Stimulated activated CD4-positive, alpha-beta T cell treated with anti-CD3 and anti-CD28 coated beads, Interleukin-1b, Interleukin-23, amount 100 ng/mL, for 24 hours (primary cell): ENCODE data around the gene GK.
A peak's percentile ranks its signal among the peaks of the same experiment; 100 is the strongest.
"Not testable (repeated sequence)": the region's sequence is repeated elsewhere in the genome, so short reads cannot be mapped to it uniquely, and the experiment has no call there.

Experiments
- DNase-seq, 4 experiments: peaks; one replicate each; pipeline ENCODE4 v3.0.0-alpha.2; 2020; ENCODE audit warnings: low read depth in 4 of 4, low spot score in 1 of 4

The GK gene

DNA sequence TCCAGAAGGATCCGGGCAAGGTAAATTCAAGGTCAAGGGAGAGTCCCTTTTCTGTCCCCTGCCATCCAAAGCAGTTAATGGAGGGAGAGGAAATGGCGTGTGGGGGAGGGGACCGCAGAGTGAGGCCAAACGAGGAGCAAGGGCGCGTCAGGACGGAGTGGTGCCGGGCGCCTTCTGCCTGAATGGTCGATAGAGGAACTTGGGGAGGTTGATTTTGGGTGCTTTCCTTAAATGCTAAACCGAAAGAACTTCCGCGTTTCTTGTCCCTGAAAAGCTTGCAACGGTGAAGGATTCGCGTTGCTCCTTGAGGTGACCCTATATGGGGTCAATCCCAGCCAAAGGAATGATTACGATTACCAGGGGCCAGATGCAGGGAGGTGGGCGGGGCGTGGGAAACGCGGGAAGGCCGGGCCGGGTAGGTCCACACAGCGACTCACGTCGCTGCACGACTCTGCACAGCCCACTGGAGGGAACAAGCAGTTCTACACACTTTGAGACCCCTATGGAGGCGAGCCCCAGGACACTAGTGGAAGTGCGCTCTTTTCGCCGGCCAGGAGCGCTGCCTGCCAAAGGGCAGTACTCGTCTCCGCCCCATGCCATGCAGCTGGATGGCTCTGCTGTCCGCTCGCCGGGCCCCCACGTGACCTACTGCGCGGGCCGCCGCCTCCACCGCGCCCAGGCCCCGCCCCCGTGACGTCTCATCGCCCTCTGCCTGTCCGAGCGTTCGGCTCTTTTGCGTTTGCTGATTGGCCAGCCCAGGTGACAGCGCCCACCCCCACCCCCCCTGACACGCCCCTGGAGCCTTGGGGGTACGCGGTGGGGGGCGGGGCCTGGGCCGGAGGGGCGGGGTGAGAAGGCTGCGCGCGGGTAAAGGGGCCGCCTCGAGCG, 452 bp upstream of the GK start:
- peak; percentile 79 to 88 (median 80) for DNase-seq

DNA sequence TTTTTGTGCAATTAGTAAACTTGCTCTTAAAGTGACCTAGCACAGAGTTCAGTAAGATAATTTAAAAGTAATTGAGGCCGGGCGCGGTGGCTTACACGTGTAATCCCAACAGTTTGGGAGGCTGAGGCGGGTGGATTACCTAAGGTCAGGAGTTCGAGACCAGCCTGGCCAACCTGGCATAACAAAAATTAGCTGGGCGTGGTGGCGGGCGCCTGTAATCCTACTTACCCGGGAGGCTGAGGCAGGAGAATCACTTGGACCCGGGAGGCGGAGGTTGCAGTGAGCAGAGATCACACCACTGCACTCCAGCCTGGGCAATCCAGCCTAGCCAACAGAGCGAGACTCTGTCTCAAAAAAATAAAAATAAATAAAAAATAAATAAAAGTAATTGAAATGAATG, 1.2 kb downstream of the GK start:
- not testable (repeated sequence) for DNase-seq

DNA sequence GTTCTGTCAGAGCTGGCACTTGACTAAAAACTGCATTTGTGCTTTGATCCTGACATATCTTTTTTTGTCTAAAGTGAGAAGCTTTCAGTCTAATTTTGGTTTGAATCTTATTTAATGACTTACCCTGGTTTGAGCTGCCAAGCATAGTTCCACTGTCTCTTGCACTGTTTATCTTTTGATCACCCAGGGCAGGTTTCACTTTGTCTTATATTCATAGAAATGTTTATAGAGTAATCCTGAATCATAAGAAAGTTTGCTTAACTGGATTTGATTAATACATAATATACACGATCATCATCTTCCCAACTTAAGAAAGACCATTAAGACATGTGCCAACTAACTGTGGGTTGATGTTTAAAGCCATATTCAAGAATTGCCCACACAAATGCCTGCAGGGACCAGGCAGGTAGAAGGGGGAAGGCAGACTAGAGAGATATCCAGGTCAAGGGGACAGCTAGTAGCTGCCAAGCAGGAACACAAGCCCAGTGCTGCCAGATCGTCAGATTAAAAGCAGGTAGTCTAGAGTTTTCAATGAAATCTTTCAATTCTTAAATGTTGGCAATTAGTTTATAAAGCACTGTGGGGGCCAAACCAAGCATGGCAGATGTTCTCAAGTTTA, 1.9 kb downstream of the GK start:
- DNase-seq = no peak

DNA sequence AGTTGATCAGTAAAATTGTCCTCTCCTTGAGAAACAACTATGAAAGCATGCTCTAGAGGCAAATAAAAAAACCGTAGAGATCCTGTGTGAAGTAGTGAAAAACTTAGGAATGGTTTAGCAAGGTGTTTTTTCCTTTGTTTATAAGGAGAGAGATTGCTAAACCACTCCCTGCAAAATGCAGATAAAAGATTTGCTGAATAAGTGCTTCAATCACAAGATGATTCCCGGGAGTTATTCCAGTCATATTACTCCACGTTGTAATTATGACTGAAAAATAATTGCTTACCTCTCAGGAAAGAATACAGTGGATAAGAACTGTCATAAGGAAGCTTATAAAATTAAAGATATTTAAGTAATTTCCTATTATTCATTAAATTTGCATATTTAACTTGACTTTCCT, 2.8 kb downstream of the GK start:
- DNase-seq = no peak

DNA sequence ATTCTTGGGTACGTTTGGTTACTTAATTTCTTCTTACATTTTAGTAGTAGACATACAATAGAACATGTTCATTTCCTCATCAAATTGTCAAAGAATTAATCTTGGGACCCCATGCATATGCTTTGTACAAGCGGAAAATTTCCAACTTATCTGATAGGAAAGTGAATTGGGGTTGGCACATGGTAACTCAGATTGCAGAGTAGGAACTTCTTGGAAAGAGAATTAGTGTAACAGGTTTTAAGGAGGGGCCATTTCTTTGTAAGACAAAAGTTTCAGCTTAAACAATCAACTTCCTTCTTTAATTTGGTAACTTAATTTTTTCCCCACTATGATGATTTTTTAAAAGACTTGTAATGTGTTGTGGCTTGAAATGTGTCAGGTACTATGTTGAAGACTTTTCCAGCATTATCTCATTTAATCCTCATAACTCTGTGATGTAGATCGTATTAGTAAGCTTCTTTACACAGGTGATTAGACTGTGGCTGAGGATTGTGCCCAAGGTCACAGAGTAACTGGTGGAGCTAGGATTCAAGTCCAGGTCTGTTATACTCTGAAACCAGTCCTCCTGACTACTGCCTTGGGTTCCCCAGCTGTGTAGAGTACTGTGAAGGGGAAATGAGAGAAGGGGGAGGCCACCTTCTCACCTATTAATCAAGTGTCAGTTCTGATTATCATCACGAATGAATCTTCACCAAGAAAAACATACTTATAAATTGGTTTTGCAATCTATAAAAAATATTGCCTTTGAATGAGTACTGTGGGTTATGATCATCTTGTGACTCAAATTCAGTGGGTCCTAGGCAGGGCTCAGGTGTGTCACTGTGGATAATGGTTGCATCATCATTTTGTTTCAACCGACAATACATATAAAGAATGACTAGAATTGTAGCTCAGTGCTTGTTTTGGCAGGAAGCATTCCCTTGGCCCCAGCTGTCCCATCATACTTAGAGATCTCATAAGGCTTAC, 4.3 kb downstream of the GK start:
- no peak for DNase-seq

DNA sequence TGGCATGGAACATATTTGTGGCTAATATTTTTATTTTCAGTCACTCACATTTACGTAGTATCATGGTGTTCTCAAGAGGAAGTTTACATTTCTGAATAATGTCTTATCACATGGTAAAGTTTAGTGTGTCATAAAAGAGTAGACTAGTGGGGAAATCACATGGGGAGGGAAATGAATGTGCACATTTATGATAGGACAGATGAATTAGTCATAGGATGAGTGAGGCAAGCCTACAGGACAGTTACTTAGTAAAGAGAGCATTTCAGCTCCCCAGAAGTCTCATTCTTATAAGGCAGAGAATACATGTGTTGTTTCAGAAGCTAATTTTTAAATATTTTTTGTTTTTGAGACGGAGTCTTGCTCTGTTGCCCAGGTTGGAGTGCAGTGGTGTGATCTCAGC, 6.2 kb downstream of the GK start:
- no peak for DNase-seq

DNA sequence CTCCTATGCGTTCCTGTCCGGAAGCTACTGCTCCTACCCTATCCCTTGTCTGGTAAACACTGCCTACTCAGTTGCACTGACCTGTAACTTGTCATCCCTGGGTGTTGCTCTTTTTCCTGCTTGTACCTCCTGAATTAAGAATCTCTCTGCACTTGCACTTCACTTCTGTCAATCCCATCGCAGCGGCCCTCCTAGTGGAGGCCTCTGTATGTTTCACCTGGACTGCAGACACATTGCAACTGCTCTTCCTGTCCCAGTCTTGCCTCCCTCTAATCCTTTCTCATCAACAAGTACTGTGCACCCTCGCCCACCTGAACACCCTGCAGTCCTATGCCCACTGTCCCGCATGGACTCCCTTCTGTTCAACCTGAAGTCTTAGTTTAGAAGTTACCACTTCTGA, 8.0 kb downstream of the GK start:
- no peak for DNase-seq

DNA sequence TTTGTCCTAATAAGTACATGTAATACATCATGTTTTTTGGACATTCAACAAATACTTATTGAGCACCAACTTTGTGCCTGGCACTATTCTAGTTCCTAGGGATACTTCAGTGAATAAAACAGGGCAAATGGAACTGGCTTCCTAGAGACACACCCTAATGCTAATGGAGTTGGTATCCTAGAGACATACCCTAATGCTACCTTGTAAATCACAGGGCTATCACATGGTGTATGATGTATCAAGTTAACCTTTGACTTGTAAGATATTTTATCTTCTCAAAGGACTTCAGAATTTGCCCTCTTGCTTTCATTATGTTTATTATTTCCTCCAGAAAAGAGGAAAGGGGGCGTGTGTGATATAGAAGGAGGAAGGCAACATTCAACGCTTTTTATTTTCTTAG, 10.1 kb downstream of the GK start:
- DNase-seq = no peak

DNA sequence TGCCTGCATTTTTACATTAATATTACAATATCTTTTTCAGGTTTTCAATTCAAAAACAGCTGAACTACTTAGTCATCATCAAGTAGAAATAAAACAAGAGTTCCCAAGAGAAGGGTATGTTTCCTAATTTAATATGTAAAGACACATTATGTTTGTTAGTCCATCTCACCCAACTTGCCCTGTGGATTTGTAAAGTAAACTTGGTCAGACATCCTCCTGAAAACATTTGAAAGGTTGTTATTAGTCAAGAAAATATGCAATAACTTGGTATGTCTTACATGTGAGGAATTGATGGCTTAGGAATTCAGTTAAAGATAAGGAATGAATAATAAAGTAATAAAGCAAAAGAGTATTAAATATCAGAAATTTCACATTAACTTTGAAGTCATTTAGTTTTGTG, 12.2 kb downstream of the GK start:
- DNase-seq = no peak

DNA sequence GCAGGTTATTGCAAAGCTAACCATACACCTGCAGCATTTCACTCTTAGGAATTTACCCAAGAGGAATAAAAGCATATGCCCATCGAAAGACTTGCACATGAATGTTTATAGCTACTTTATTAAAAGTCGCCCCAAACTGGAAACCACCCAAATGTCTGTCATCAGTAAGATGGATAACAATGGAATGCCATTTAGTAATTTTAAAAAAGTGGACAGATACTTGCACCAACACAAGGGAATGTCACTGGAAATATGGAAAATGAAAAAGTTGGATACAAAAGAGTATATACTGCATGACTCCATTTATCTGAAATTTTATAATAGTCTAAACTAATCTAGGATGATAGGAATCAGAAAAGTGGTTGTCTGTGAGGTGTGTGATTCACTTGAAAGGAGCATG, 12.9 kb downstream of the GK start:
- no peak for DNase-seq

DNA sequence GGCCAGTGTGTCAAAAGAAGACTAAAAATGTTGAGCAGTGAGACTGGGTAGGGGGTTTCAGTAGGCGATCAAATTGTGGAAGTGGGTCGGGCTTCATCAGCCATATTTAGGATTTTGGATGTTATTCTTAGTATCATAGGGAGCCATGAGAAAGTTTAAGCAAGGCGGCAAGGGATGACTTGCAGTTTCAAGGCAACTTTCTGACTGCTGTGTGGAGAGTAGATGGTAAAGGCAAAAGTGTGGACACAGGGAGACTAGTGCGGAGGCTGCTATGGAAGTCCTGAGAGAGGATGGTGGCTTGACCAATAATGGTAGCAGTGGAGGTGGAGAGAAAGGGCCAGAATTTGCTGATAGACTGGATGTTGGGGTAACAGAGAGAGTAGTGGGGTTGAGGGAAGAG, 15.4 kb downstream of the GK start:
- no peak for DNase-seq

DNA sequence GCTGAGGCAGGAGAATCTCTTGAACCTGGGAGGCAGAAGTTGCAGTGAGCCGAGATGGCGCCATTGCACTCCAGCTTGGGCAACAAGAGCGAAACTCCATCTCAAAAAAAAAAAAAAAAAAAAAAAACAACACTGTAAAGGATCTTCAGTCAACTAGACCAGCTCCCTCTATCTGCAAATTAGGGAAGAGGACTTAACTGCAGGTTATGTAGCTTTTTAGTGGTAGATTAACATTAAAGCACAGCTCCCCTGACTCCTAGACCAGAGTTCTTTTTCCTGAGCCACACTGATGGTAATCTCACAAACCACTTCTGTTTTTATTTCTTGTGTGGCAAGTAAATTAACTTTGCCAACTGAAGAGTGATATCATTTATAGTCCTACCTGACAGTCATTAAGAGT, 18.0 kb downstream of the GK start:
- DNase-seq = not testable (repeated sequence)

DNA sequence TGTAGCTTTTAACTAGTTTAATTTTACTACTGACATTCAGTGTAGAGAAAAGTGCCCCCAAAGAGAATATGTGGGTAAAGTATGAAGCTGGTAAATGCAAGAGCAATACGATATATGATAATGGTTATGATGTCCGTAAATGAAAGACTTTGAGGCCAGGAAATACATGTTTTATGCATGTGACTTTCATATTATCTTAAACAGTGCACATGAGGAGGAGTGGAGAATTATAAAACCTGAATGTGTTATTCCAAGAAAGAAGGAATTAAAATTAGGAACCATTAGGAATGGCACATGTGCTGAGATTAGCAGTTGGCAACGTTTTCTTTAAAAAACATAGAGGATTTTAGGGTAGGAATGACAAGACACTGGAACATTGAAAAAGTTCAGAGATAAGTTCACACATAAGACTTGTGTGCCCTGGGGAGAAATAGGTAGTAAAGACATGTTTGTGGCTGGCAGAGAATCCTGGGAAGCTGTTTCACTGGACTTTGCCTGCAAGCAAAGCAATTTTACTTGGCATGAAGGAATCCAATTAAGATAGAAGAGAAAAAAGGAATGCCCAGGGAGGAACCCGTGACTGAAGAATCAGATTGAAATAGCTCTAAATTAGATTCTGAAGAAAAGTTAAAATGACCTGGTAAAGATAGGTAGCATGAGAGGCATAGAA, 20.0 kb downstream of the GK start:
- no peak for DNase-seq

DNA sequence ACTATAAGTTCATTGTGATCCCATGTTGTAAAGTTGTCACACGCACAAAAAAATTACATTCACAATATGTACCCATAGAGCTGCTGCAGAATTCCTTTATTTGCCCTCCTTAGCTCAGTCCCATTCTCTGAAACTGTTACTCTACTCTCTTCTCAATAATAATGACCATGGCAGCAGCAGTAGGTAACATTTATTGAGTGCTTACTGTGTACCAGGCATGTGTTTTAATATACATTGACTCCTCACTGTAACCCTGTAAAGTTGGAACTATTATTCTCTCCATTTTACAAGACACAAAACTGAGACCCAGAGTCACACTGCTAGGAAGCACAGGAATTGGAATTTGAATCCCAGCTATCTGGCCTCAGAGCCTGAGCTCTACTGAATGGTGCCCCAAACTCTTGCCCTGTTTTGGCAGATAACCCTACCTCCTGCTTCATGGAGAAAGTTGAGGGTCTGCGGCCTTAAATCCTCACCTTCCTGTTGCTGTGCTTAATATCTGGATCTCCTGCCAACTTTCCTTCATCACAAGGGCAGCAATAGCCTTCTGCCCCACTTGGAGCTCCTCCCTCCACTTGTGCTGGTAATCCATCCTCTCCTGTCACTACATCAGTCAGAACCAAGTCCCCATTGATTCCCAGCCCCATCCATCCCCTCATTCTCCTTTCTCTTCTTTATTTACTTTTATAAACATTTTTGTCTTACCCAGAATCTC, 20.8 kb downstream of the GK start:
- DNase-seq = no peak

DNA sequence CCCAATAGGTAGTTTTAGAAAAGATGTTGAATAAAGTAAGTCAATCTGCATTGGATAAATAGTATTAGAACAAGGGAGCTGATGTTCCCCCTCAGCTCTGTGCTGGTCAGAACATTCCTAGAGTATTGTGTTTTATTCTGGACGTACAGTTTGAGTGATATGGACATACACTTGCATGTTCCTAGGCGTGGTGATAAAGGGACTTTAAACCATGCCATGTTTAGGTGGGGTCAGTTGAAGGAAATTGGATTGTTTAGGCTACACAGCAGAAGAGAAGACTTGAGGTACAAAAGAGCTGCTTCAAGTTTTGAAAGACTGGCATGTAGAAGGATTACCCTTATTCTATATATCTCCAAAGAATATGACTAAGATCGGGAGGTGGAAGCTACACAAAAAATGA, 21.6 kb downstream of the GK start:
- DNase-seq = no peak

DNA sequence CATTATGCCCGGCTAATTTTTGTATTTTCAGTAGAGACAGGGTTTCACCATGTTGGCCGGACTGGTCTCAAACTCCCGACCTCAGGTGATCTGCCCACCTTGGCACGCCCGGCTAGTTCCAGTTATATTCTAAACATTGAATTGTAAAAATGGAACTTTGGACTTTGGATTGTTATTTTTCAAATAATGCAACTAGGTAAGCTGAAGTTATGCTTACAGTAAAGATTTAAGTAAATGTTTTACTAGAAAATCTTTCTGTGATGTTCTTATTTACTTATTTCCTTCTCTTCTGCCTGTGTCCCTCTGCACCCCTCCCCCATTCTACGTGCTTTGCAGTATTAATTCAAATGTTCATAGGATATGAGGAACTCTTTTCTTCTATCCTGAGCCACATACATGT, 26.1 kb downstream of the GK start:
- DNase-seq = no peak

DNA sequence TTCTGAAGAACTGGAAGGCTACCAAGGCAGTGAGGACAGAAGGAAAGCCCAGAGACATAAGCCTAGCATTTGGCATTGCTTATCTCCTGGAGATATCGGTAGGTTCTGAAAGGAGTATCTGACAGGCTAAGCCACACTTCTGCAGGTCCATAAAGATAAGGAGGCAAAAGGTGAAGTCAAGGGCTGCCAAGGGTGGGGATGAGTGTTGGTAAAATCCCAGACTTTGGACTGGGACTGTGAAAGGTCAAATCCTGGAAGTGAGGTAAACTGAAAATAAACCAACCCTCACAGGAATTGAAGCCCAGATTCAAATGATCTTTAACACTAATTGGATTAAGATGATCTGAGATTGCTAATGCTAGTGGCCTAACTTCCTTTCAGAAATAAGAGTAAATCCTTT, 27.4 kb downstream of the GK start:
- DNase-seq = no peak

DNA sequence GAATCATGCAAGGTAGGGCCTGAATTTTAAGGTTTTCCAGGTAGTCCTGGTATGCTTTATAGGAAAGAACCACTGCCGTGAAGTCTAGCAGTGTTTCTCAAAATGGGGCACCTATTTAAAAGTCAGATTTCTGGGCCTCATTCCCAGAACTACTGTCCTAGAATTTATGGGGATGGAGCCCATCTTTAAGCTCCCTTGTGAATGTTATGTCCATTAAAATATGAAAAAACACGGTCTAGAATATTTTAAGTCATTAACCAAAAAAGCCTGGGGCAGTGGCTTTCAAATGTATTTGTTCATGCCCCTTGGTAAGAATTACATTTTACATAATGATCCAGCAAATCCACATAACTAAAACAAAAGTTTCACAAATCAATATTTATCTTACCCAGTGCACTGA, 35.4 kb downstream of the GK start:
- DNase-seq = no peak

DNA sequence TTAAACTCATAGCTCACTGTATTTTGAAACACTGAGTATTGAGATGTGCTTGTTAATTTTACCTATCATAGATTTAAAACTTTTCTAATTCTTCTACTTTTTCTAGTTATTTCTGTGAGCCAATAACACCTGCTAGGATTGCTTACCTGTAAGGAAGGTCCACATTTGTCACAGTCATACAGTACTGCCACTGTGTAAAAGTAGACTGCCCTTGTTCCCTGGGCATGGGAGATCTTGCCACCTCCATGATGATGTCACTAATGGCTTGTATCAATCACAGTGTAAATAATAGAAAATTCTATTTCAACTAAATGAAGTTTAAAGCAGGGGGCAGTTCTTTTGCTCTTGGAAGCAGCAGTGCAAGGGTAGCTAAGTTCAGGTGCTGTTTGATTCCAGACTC, 35.9 kb downstream of the GK start:
- no peak for DNase-seq

DNA sequence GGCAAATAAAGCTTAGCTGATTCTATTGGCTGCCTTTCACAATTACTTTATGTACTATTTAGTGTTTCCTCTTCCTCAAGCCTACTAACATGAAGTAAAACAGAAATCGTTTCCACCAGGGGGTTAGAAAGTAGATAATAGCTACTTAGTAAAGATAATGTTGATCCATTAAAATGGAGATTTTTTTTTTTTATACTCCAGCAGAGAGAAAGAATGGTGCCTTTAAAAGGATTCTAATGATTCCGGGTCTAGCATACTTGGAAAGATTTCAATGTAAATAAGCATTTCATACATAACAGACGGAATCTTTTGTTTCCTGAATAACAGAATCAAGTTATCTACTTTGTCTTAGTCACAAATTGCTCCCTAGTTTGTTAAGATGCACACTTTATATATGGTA, 37.1 kb downstream of the GK start:
- no peak for DNase-seq
